Measurements from ENCODE around the gene CLDN6.

CLDN6 gene

DNA sequence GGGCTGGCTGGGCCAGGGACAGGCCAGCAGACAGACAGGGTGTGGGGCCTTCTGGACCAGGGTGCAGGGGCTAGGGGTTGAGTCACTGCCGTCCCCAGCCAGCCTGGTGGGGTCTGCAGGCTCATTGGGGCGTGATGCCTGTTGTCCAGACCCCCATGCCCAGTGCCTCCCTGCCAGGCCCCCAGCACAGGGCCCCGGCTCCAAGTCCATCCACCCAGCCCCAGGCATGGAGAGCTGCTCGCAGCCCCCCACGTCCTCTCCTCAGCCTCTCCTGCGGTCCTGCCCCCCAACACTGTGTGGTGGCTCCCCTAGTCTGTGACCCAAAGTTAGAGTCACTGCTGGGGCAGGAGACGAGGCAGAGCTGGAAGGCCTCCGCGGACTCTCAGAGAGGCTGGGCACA, 30.7 kb downstream of the CLDN6 start:
- no peaks in the 10 kb centered on the region for H3K36me3 ChIP-seq (replicated peaks; ENCODE audit: low read depth, low read length)
- no peaks in the 10 kb centered on the region for H4K20me1 ChIP-seq (ENCODE audit: insufficient read depth, low read length)
- TF ChIP-seq EZH2phosphoT487 (IDR thresholded peaks at IDR 0.05; ENCODE audit: low read depth), result no peak
- TF ChIP-seq, protein P1, sequence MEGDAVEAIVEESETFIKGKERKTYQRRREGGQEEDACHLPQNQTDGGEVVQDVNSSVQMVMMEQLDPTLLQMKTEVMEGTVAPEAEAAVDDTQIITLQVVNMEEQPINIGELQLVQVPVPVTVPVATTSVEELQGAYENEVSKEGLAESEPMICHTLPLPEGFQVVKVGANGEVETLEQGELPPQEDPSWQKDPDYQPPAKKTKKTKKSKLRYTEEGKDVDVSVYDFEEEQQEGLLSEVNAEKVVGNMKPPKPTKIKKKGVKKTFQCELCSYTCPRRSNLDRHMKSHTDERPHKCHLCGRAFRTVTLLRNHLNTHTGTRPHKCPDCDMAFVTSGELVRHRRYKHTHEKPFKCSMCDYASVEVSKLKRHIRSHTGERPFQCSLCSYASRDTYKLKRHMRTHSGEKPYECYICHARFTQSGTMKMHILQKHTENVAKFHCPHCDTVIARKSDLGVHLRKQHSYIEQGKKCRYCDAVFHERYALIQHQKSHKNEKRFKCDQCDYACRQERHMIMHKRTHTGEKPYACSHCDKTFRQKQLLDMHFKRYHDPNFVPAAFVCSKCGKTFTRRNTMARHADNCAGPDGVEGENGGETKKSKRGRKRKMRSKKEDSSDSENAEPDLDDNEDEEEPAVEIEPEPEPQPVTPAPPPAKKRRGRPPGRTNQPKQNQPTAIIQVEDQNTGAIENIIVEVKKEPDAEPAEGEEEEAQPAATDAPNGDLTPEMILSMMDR (IDR thresholded peaks at IDR 0.05; ENCODE audit: low read depth, low read length), result no peak
- H3K4me3 ChIP-seq (ENCODE audit: low read length), result no peak overlapping the region
- H3K9me3 ChIP-seq (ENCODE audit: insufficient read depth, low read length), result no peaks in the 10 kb centered on the region
- H3K27ac ChIP-seq (ENCODE audit: low read length), result no peak overlapping the region
- no peak overlapping the region for H2AFZ ChIP-seq (ENCODE audit: low read depth, low read length)
- H3K4me1 ChIP-seq (ENCODE audit: low read length), result peaks cover 4% of the 10 kb centered on the region
- no peak overlapping the region for H3K9ac ChIP-seq (ENCODE audit: low read length)
- no peaks in the 10 kb centered on the region for H3K79me2 ChIP-seq (ENCODE audit: low read length)
- H3K27me3 ChIP-seq (ENCODE audit: low read depth, low read length), result peaks cover 25% of the 10 kb centered on the region
- no peak overlapping the region for H3K4me2 ChIP-seq (ENCODE audit: low read length)

- no peaks in the 10 kb centered on the region for H3K79me2 ChIP-seq (ENCODE audit: low read length)
- no peaks in the 10 kb centered on the region for H4K20me1 ChIP-seq (ENCODE audit: insufficient read depth, low read length)
- no peak overlapping the region for H3K9ac ChIP-seq (ENCODE audit: low read length)
- no peak overlapping the region for H2AFZ ChIP-seq (ENCODE audit: low read depth, low read length)
- H3K4me3 ChIP-seq (ENCODE audit: low read length), result no peak overlapping the region
- H3K9me3 ChIP-seq (ENCODE audit: insufficient read depth, low read length), result no peaks in the 10 kb centered on the region
- H3K36me3 ChIP-seq (replicated peaks; ENCODE audit: low read depth, low read length), result no peaks in the 10 kb centered on the region
- H3K4me2 ChIP-seq (ENCODE audit: low read length), result no peak overlapping the region
- peaks cover 25% of the 10 kb centered on the region for H3K27me3 ChIP-seq (ENCODE audit: low read depth, low read length)
- TF ChIP-seq, protein P1 (IDR thresholded peaks at IDR 0.05; ENCODE audit: low read depth, low read length), result no peak
- no peak for TF ChIP-seq EZH2phosphoT487 (IDR thresholded peaks at IDR 0.05; ENCODE audit: low read depth)
- no peak overlapping the region for H3K27ac ChIP-seq (ENCODE audit: low read length)
- peaks cover 4% of the 10 kb centered on the region for H3K4me1 ChIP-seq (ENCODE audit: low read length)
Observed at GRCh38 chr16:2986623-2987188, 31.3 kb downstream of the CLDN6 start.

DNA sequence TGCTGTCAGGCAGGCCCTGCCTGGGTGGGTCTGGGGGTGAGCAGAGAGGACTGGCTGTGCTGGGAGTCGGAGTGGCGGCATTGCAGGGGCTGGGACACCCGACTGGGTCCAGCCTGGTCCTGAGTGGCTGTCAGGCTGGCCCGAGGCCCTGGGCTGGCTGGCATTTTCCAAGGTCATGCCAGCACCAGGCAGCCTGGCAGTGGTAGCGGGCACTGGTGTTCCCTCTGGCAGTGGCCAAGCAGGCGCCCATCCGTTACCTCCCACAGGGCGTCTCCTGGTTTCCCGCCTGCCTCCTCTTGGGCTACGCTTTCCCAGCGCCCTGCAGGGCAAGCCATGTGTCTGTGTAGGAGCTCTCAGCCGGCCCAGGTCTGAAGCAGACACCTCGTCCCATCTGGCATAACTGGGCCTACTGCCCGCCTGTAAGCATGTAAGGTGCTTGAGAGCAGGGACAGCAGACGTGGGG, 32.1 kb downstream of the CLDN6 start:
- no peaks in the 10 kb centered on the region for H3K9me3 ChIP-seq (ENCODE audit: insufficient read depth, low read length)
- H4K20me1 ChIP-seq (ENCODE audit: insufficient read depth, low read length), result no peaks in the 10 kb centered on the region
- no peaks in the 10 kb centered on the region for H3K36me3 ChIP-seq (replicated peaks; ENCODE audit: low read depth, low read length)
- H3K27me3 ChIP-seq (ENCODE audit: low read depth, low read length), result peaks cover 24% of the 10 kb centered on the region
- no peak overlapping the region for H3K4me2 ChIP-seq (ENCODE audit: low read length)
- no peak overlapping the region for H3K27ac ChIP-seq (ENCODE audit: low read length)
- H3K4me3 ChIP-seq (ENCODE audit: low read length), result no peak overlapping the region
- H3K9ac ChIP-seq (ENCODE audit: low read length), result no peak overlapping the region
- TF ChIP-seq, protein P1 (IDR thresholded peaks at IDR 0.05; ENCODE audit: low read depth, low read length), result no peak
- TF ChIP-seq EZH2phosphoT487 (IDR thresholded peaks at IDR 0.05; ENCODE audit: low read depth), result no peak
- no peaks in the 10 kb centered on the region for H3K79me2 ChIP-seq (ENCODE audit: low read length)
- no peak overlapping the region for H2AFZ ChIP-seq (ENCODE audit: low read depth, low read length)
- H3K4me1 ChIP-seq (ENCODE audit: low read length), result peaks cover 7% of the 10 kb centered on the region

DNA sequence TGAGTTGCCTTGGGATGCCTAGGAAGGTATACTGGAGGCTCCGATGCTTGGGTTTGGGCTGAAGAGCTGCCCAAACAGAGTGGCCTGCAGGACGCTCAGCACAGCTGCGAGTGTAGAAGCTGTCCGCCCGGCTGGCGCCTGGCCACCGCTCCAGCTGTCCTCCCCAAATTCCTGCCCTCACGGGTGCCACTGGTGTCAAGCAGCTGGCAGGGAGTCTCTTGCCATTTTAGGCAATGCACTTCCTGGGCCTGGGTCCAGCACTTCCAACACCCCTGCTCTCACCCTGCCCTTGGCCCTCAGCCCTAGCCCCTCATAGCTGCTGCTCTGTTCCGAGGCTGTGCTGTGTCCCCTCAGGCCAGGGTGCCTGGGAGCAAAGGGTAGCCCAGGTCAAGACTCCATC, 32.5 kb downstream of the CLDN6 start:
- Histone ChIP-seq H3K27ac (ENCODE audit: low read length) (no peak overlapping the region), H3K27me3 (ENCODE audit: low read depth, low read length) (peaks cover 20% of the 10 kb centered on the region), H3K9me3 (ENCODE audit: insufficient read depth, low read length) (no peaks in the 10 kb centered on the region), H3K4me1 (ENCODE audit: low read length) (peaks cover 7% of the 10 kb centered on the region), H3K4me2 (ENCODE audit: low read length) (no peak overlapping the region), H3K79me2 (ENCODE audit: low read length) (no peaks in the 10 kb centered on the region), H4K20me1 (ENCODE audit: insufficient read depth, low read length) (no peaks in the 10 kb centered on the region), H3K9ac (ENCODE audit: low read length) (no peak overlapping the region), H3K4me3 (ENCODE audit: low read length) (no peak overlapping the region), H3K36me3 (replicated peaks; ENCODE audit: low read depth, low read length) (no peaks in the 10 kb centered on the region), H2AFZ (ENCODE audit: low read depth, low read length) (no peak overlapping the region)
- TF ChIP-seq, protein P1 (IDR thresholded peaks at IDR 0.05; ENCODE audit: low read depth, low read length), result no peak
- no peak for TF ChIP-seq EZH2phosphoT487 (IDR thresholded peaks at IDR 0.05; ENCODE audit: low read depth)

All from OCI-LY3 (cell line).